Right cardiac atrium (tissue), 5 donors: Measurements from ENCODE around the gene FNDC1. TPM values are rescaled to one million over a fixed set of nuclear protein-coding genes. Genes with fewer than 3 reads are reported as not detected.
"Not testable (repeated sequence)": the region's sequence is repeated elsewhere in the genome, so short reads cannot be mapped to it uniquely, and the experiment has no call there.

ENCODE experiments used
- ATAC-seq, 2 donors: fragments of 200-7000 bp; cut with Tn5 transposase; one replicate each; pipeline versions ENCODE4 v1.8.0 to v1.9.1; 2020; ENCODE audit warnings: moderate library complexity in 2 of 2, mild to moderate bottlenecking in 1 of 2
- DNase-seq, 3 donors: peaks; one replicate each; pipeline ENCODE4 v3.0.0-alpha.2; 2020
- H3K27ac ChIP-seq: one replicate; pipeline ENCODE4 v1.5.1; 2013; ENCODE audit warnings: mild to moderate bottlenecking, low read length, control low read depth, moderate library complexity
- H3K27me3 ChIP-seq: one replicate; pipeline ENCODE4 v1.6.1; 2013; ENCODE audit not compliant: control insufficient read depth, insufficient read depth
- H3K4me1 ChIP-seq: one replicate; pipeline ENCODE4 v1.6.1; 2013; ENCODE audit warnings: low read length; ENCODE audit not compliant: control insufficient read depth, insufficient read depth
- H3K4me3 ChIP-seq: one replicate; pipeline ENCODE4 v1.5.1; 2013; ENCODE audit warnings: low read length, control low read depth
- H3K9me3 ChIP-seq: one replicate; pipeline ENCODE4 v1.6.1; 2013; ENCODE audit warnings: low read length; ENCODE audit not compliant: control insufficient read depth
- WGBS: extraction: QIAGEN DNeasy Blood & Tissue Kit; methylation state at CpG from one replicate; pipeline ENCODE4 v1.1.7; 2013; 5-methylcytosine and 5-hydroxymethylcytosine counted together
- intact Hi-C, 4 donors: fragments of 100-400 bp; cut with DNase I; formaldehyde crosslinking; loops; one replicate each; pipeline versions ENCODE4 v1.11.0 to v1.14.0; 2022 to 2023
- long read RNA-seq, 4 donors: library from polyadenylated mRNA; unstranded; transcript quantifications; one replicate each; pipeline ENCODE4 v2.0.0, GENCODE V29; 2020 to 2021
- polyA plus RNA-seq: library from polyadenylated mRNA; stranded (reverse); fragments of 200-250 nt; gene quantifications from one replicate; pipeline ENCODE4 v1.2.3, GENCODE V29; 2013
- total RNA-seq, 4 donors: library from RNA; stranded (reverse); fragmentation: NEBNext Ultra II Directional; extraction: Animal tissue kit (Norgen Biotek cat#: 25700); gene quantifications; one replicate each; pipeline ENCODE4 v1.2.1, GENCODE V29; 2021
- donor health status: healthy with polysubstance abuse.
- donor health status: DM: no; HTN: yes; CAD: no.
- donor health status: DM: no; HTN: no; CAD: no.
- donor health status: DM: no; HTN: yes; CAD: no; lungs with severe emphysema.
- donor health status: DM: yes; HTN: yes; CAD: no.

The FNDC1 gene
- total RNA-seq = 1 to 10 TPM in 1 of 4 donors, under 1 TPM in 3; 0.23 to 1.3 (median 0.39) TPM
- polyA plus RNA-seq = 0.07 TPM
- long read RNA-seq, donor 1, partial matches to known transcripts = 1 of 1 reads
- long read RNA-seq, donor 1, other reads (novel, unspliced or antisense) = 0 of 1 reads
- long read RNA-seq, donor 2 = 0 reads
- long read RNA-seq, donor 3 = 0 reads
- long read RNA-seq, donor 4 = 0 reads

DNA sequence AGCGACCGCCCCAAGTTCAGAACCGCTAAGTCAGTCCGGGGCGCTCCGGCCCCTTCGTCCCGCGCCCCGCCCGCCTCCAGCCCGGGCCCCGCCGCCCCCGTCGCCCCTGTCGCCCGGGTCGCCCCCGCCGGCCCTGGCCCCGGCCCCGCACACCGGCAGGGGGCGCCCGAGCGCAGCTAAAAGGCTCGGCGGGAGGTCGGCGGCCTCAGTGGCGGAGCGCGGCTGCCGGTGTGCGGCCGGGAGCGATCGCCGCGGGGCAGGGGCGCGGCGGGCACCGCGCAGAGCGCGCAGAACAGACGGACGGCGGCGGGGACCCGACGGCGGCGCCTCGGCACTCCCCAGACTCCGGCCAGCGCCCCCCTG lies at the start of gene FNDC1:
FNDC1 (plus strand) TSS at position 208 of the 363 bp plus-strand sequence. CDS start 197 bp downstream, outside the sequence.
- ATAC-seq (peak; percentile 35 to 71), DNase-seq (peak; percentile 34 to 87 (median 82))
- Histone ChIP-seq H3K27me3 (no peaks in the 10 kb centered on the region), H3K27ac (no peak within 1 kb of the TSS), H3K4me1 (no peaks in the 10 kb centered on the region), H3K4me3 (peak within 1 kb of the TSS; percentile 36), H3K9me3 (no peaks in the 10 kb centered on the region)
- intact Hi-C loops = no loop called here
- WGBS = under 1% methylated on average over 59 of the region's 59 CpGs

GRCh38 chr6:159119791-159120190 lies 49.4 kb upstream of the FNDC1 start:
- 83% methylated on average over 7 of the region's 7 CpGs for WGBS
- no peaks in the 10 kb centered on the region for H3K9me3 ChIP-seq
- intact Hi-C loops = no loop called here
- H3K27ac ChIP-seq = no peak overlapping the region
- no peaks in the 10 kb centered on the region for H3K27me3 ChIP-seq
- DNase-seq = peak in 1 of 3 donors; percentile 49
- no peak overlapping the region for H3K4me3 ChIP-seq
- peaks cover 4% of the 10 kb centered on the region for H3K4me1 ChIP-seq
- peak in 1 of 2 donors; percentile 45 for ATAC-seq

DNA sequence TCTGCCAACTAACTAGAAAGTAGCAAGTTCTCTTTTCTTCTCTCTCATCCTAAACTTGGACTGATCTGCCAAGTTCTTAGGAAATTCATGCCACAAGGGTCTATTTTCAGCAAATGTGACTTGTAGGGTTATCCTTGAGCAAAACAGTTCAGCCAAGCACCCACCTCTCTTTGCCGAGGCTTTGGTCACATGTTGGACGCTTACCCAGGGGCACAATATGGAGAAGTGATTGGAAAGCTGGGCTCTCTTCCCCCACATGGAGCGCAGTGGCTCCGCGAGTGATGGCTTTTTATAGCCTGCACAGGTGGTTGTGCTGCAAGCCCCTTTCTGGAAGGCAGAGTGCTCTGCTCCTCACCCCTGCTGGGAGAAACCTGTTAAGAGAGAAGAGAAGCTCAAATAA lies 47.7 kb upstream of the FNDC1 start:
- Histone ChIP-seq H3K9me3 (no peaks in the 10 kb centered on the region), H3K27ac (no peak overlapping the region), H3K4me3 (no peak overlapping the region), H3K4me1 (peaks cover 6% of the 10 kb centered on the region), H3K27me3 (no peaks in the 10 kb centered on the region)
- 82% methylated on average over 5 of the region's 5 CpGs for WGBS
- DNase-seq (peak in 1 of 3 donors; percentile 40), ATAC-seq (no peak)
- intact Hi-C loops = no loop called here

DNA sequence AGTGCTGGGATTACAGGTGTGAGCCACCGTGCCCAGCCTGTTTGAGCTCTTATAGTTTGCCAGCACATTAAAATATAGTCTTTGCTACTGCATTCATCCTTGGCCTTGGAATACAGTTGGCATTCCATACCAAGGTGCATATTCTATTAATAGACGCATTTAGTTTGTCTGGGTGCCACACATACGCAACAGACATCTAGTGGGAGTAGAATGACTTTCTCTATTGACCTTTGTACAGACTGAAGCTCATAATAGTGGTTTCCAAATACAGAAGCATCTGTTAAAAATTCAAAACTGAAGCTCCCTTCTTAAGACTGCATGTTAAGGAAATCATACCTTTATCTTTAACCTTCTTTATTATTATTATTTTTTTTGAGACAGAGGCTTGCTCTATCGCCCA lies 46.7 kb upstream of the FNDC1 start:
- Histone ChIP-seq H3K27me3 (no peaks in the 10 kb centered on the region), H3K4me1 (peaks cover 5% of the 10 kb centered on the region), H3K9me3 (no peaks in the 10 kb centered on the region), H3K4me3 (no peak overlapping the region), H3K27ac (no peak overlapping the region)
- ATAC-seq = peak in 1 of 2 donors; percentile 8
- intact Hi-C loops = no loop called here
- DNase-seq = no peak
- 70% methylated on average over 4 of the region's 4 CpGs for WGBS

DNA sequence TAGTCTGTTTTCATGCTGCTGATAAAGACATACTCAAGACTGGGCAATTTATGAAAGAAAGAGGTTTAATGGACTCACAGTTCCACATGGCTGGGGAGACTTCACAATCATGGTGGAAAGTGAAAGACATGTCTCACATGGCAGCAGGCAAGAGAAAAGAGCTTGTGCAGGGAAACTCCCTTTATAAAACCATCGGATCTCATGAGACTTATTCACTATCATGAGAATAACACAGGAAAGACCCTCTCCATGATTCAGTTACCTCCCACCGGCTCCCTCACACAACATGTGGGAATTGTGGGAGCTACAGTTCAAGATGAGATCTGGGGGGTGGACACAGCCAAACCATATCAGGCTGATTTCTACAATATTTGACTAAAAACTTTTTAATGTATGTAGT lies 45.4 kb upstream of the FNDC1 start:
- H3K9me3 ChIP-seq, H3K4me3 ChIP-seq, H3K27me3 ChIP-seq, DNase-seq, ATAC-seq, intact Hi-C loops, H3K27ac ChIP-seq, H3K4me1 ChIP-seq: not testable (repeated sequence)
- 85% methylated on average over 2 of the region's 2 CpGs for whole genome bisulfite sequencing

GRCh38 chr6:159125014-159125609 lies 44.1 kb upstream of the FNDC1 start:
- Histone ChIP-seq H3K27me3 (no peaks in the 10 kb centered on the region), H3K9me3 (no peaks in the 10 kb centered on the region), H3K4me3 (no peak overlapping the region), H3K4me1 (peaks cover 2% of the 10 kb centered on the region), H3K27ac (no peak overlapping the region)
- 85% methylated on average over 5 of the region's 5 CpGs for WGBS
- ATAC-seq = no peak
- intact Hi-C loops = no loop called here
- no peak for DNase-seq

GRCh38 chr6:159125951-159126352 lies 43.2 kb upstream of the FNDC1 start:
- Histone ChIP-seq H3K4me1 (peaks cover 2% of the 10 kb centered on the region), H3K27ac (peak overlapping the region; percentile 91), H3K9me3 (no peaks in the 10 kb centered on the region), H3K27me3 (no peaks in the 10 kb centered on the region), H3K4me3 (no peak overlapping the region)
- WGBS = 28% methylated on average over 5 of the region's 5 CpGs
- DNase-seq (peak; percentile 55 to 78 (median 71)), ATAC-seq (peak; percentile 84 to 87)
- intact Hi-C loops = no loop called here

DNA sequence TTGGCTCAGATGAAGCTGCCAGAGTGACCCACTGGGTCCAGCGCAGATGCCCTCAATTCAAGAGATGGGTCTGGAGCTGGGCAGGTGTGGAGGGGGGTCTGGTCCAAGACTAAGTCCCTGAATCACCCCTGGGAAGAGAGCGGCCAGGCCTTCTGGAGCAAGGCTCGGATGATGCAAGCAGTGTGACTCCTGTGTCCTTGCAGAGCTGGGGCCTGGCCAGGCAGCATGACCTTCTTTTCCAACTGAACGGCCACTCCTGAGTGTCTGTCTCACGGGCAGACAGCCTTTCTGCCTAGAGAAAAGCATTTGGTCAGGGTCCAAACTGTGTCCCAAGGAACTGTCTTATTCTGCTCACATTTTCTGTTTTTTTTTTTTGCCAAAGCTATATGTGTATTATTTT lies 42.6 kb upstream of the FNDC1 start:
- DNase-seq (peak; percentile 64 to 84 (median 83)), ATAC-seq (peak; percentile 90)
- no peaks in the 10 kb centered on the region for H3K27me3 ChIP-seq
- no peak overlapping the region for H3K4me3 ChIP-seq
- peak overlapping the region; percentile 91 for H3K27ac ChIP-seq
- WGBS = 52% methylated on average over 5 of the region's 5 CpGs
- H3K4me1 ChIP-seq = peaks cover 2% of the 10 kb centered on the region
- intact Hi-C loops = no loop called here
- no peaks in the 10 kb centered on the region for H3K9me3 ChIP-seq

- intact Hi-C loops = no loop called here
- H3K4me3 ChIP-seq = no peak overlapping the region
- H3K27me3 ChIP-seq = no peaks in the 10 kb centered on the region
- H3K4me1 ChIP-seq = peaks cover 2% of the 10 kb centered on the region
- H3K27ac ChIP-seq = no peak overlapping the region
- 89% methylated on average over 12 of the region's 12 CpGs for WGBS
- no peaks in the 10 kb centered on the region for H3K9me3 ChIP-seq
- DNase-seq = peak in 1 of 3 donors; percentile 31
- ATAC-seq = no peak
Observed at GRCh38 chr6:159127701-159128100, 41.5 kb upstream of the FNDC1 start.

DNA sequence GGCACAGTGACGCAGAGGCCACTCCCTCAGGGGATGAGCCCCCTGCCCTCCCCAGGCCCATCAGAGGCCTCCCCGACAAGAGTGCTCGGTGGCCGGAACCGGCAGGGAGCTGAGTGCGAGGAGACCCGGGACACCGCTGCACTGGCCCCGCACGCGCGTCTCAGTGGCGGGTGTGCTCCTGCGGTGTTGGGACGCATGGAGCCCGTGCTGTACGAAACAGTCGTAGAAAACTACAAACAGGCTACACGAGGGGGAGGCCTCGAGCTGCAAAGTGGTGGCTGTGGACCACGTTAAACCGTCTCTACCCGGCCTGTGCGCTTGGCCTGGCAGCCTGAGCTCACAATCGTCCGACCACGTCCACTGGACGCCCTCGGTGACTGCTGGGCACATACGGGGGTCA lies 40.2 kb upstream of the FNDC1 start:
- intact Hi-C loops = no loop called here
- Histone ChIP-seq H3K4me3 (no peak overlapping the region), H3K9me3 (no peaks in the 10 kb centered on the region), H3K27ac (no peak overlapping the region), H3K4me1 (peaks cover 2% of the 10 kb centered on the region), H3K27me3 (no peaks in the 10 kb centered on the region)
- DNase-seq (peak in 1 of 3 donors; percentile 53), ATAC-seq (no peak)
- WGBS = 97% methylated on average over 30 of the region's 30 CpGs

DNA sequence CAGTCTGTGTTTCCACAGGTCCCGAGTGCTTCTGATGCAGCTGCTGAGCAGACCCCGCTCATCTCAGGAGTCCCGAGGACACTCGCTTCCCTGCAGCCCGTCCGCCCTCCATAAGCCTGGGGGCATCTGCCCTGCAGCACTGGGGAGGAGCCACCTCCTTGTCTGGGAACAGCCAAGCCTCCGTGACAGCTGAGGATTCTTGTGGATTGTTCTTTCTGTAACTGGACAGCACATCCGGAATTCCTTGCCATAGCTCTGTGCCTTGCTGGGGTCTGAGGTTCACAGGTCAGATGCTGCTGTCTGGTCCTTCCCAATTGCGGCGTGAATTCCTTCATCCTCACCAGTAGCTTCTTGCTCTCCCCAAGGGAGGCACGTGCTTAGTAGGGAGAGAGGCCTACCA lies 38.4 kb upstream of the FNDC1 start:
- Histone ChIP-seq H3K4me3 (no peak overlapping the region), H3K4me1 (peaks cover 2% of the 10 kb centered on the region), H3K27me3 (no peaks in the 10 kb centered on the region), H3K27ac (no peak overlapping the region), H3K9me3 (no peaks in the 10 kb centered on the region)
- intact Hi-C loops = loop anchor here (10.0 kb wide), 2 partner anchors 86 to 116 kb away; partner anchors contain the start of gene TAGAP (in 2 of the 4)
- no peak for DNase-seq
- ATAC-seq = no peak
- 91% methylated on average over 11 of the region's 11 CpGs for WGBS
